Measurements from ENCODE around the gene MSANTD1.

- TF ChIP-seq CTCF (IDR thresholded peaks at IDR 0.05; ENCODE audit: insufficient read depth, low read depth, low read length) (no peak), EZH2 (IDR thresholded peaks at IDR 0.05; ENCODE audit: insufficient read depth, low read length) (no peak)
Measured at GRCh38 chr4:3290476-3290875, 41.5 kb downstream of the MSANTD1 start.
